ENCODE data around the gene NADK. TPM values are rescaled to one million over a fixed set of nuclear protein-coding genes. Genes with fewer than 3 reads are reported as not detected.

Gene NADK
- total RNA-seq, 2 experiments from 2014 or later = 156 to 184 TPM

- intact Hi-C loops (cut with micrococcal nuclease; ENCODE audit: unreplicated experiment) = no loop called here
- Histone ChIP-seq H3K36me3 (ENCODE audit: insufficient read depth, low read length) (peaks cover 73% of the 10 kb centered on the region), H4K20me1 (ENCODE audit: insufficient read depth, low read length) (no peaks in the 10 kb centered on the region; the same call in 1 of the 2 replicates), H3K9me3 (ENCODE audit: low read length) (no peaks in the 10 kb centered on the region), H3K9me2 (ENCODE audit: insufficient read depth, low read length) (no peaks in the 10 kb centered on the region), H3K4me1 (ENCODE audit: insufficient read depth, low read length, poor library complexity, severe bottlenecking) (peaks cover 2% of the 10 kb centered on the region), H3K4me2 (ENCODE audit: low read length) (no peak overlapping the region), H3K27ac (ENCODE audit: low read depth, low read length, poor library complexity, severe bottlenecking) (no peak overlapping the region), H3K79me2 (ENCODE audit: insufficient read depth, low read depth, low read length) (peaks cover 9% of the 10 kb centered on the region; the same call in 1 of the 2 replicates), H3K4me3 (ENCODE audit: low read depth, low read length, poor library complexity, severe bottlenecking) (no peak overlapping the region), H2AFZ (ENCODE audit: low read length) (no peak overlapping the region)
- no TSS peak for BruUV-seq (replicated peaks)
- TF ChIP-seq, protein P1, sequence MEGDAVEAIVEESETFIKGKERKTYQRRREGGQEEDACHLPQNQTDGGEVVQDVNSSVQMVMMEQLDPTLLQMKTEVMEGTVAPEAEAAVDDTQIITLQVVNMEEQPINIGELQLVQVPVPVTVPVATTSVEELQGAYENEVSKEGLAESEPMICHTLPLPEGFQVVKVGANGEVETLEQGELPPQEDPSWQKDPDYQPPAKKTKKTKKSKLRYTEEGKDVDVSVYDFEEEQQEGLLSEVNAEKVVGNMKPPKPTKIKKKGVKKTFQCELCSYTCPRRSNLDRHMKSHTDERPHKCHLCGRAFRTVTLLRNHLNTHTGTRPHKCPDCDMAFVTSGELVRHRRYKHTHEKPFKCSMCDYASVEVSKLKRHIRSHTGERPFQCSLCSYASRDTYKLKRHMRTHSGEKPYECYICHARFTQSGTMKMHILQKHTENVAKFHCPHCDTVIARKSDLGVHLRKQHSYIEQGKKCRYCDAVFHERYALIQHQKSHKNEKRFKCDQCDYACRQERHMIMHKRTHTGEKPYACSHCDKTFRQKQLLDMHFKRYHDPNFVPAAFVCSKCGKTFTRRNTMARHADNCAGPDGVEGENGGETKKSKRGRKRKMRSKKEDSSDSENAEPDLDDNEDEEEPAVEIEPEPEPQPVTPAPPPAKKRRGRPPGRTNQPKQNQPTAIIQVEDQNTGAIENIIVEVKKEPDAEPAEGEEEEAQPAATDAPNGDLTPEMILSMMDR (conservative IDR thresholded peaks at IDR 0.05; ENCODE audit: low read length) = no peak
- no peak for TF ChIP-seq EZH2phosphoT487 (IDR thresholded peaks at IDR 0.05; ENCODE audit: borderline replicate concordance, low read depth, low read length)
- CTCF ChIA-PET (ENCODE audit: unreplicated experiment) = no interaction called here
- DNase-seq (ENCODE audit: low spot score) = no peak
- POLR2A ChIA-PET = interaction anchor here (0.7 kb wide), 1 partner anchor 23 kb away, joined by 3 read pairs; no protein-coding TSS in a partner anchor
Observed at GRCh38 chr1:1754051-1754815, 24.0 kb downstream of the NADK start.

DNA sequence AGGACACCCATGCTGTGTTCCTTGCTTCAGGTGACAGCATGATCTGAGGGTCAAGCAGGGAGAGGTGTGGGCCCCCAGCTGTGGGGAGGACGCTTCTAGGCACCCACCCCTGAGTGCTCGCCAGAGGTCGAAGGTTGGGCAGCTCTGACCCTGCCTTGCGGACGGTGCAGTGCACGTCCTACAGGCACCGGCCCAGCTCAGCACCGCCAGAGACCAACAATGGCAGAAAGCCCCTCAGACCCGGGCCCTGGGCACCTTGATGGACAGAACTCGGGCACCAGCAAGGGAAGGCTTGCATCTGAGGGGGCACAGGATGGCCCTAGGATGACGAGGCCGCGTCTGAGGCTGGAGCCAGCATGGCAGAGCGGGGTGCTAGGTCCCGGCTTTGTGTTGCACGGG, 24.7 kb downstream of the NADK start:
- Histone ChIP-seq H3K9me3 (ENCODE audit: low read length) (no peaks in the 10 kb centered on the region), H3K4me2 (ENCODE audit: low read length) (no peak overlapping the region), H3K4me3 (ENCODE audit: low read depth, low read length, poor library complexity, severe bottlenecking) (no peak overlapping the region), H2AFZ (ENCODE audit: low read length) (no peak overlapping the region), H3K9me2 (ENCODE audit: insufficient read depth, low read length) (no peaks in the 10 kb centered on the region), H3K36me3 (ENCODE audit: insufficient read depth, low read length) (peaks cover 66% of the 10 kb centered on the region), H3K27ac (ENCODE audit: low read depth, low read length, poor library complexity, severe bottlenecking) (no peak overlapping the region), H3K4me1 (ENCODE audit: insufficient read depth, low read length, poor library complexity, severe bottlenecking) (peaks cover 8% of the 10 kb centered on the region), H3K79me2 (ENCODE audit: insufficient read depth, low read depth, low read length) (peaks cover 6% of the 10 kb centered on the region; the same call in 1 of the 2 replicates), H4K20me1 (ENCODE audit: insufficient read depth, low read length) (no peaks in the 10 kb centered on the region; the same call in 1 of the 2 replicates)
- intact Hi-C loops (cut with micrococcal nuclease; ENCODE audit: unreplicated experiment) = no loop called here
- CTCF ChIA-PET (ENCODE audit: unreplicated experiment) = no interaction called here
- POLR2A ChIA-PET = no interaction called here
- no TSS peak for BruUV-seq (replicated peaks)
- DNase-seq (ENCODE audit: low spot score) = no peak
- TF ChIP-seq, protein P1 (conservative IDR thresholded peaks at IDR 0.05; ENCODE audit: low read length) = no peak
- no peak for TF ChIP-seq EZH2phosphoT487 (IDR thresholded peaks at IDR 0.05; ENCODE audit: borderline replicate concordance, low read depth, low read length)

Data from OCI-LY7 (cell line).